OCI-LY7 (cell line): ENCODE data around the gene IFNGR1. TPM values are rescaled to one million over a fixed set of nuclear protein-coding genes. Genes with fewer than 3 reads are reported as not detected.

Experiments used
- BruUV-seq: library from RNA; stranded (reverse); fragments of 400-500 nt; replicated peaks from 2 replicates; lab custom pipeline; 2021; lab: Mats Ljungman, UMichigan
- CTCF ChIA-PET: fragments of 300-600 bp; sonication (Branson Sonifier 250); formaldehyde crosslinking; loops from one replicate; lab custom pipeline; 2022; ENCODE audit warnings: antibody characterized with exemption; ENCODE audit not compliant: unreplicated experiment; lab: Charles Lee
- POLR2A ChIA-PET: fragments of 300-600 bp; sonication (Branson Sonifier 250); formaldehyde crosslinking; loops from one replicate; lab custom pipeline; 2022; ENCODE audit warnings: antibody characterized with exemption; lab: Charles Lee
- DNase-seq: peaks from one replicate; pipeline ENCODE4 v3.0.0-alpha.2; 2015; ENCODE audit warnings: low spot score
- H2AFZ ChIP-seq: fragments of 200-600 bp; sonication (generic), shearing (Covaris generic); 2 replicates; pipeline ENCODE4 v1.6.1; 2014; ENCODE audit warnings: mild to moderate bottlenecking, antibody characterized with exemption, low read length, moderate library complexity
- H3K27ac ChIP-seq: fragments of 200-600 bp; sonication (generic); 2 replicates; pipeline ENCODE4 v1.5.1; 2014; ENCODE audit warnings: mixed run types, low read depth, mild to moderate bottlenecking, moderate library complexity, low read length, inconsistent platforms; ENCODE audit not compliant: poor library complexity, severe bottlenecking
- H3K36me3 ChIP-seq: fragments of 200-600 bp; sonication (generic); 2 replicates; pipeline ENCODE4 v1.6.1; 2014; ENCODE audit warnings: mild to moderate bottlenecking, antibody characterized with exemption, low read length, moderate library complexity, mixed read lengths; ENCODE audit not compliant: insufficient read depth
- H3K4me1 ChIP-seq: fragments of 200-600 bp; sonication (generic); 2 replicates; pipeline ENCODE4 v1.5.1; 2014; ENCODE audit warnings: mild to moderate bottlenecking, low read length; ENCODE audit not compliant: insufficient read depth, poor library complexity, severe bottlenecking
- H3K4me2 ChIP-seq: fragments of 200-600 bp; sonication (generic); 2 replicates; pipeline ENCODE4 v1.6.1; 2014; ENCODE audit warnings: mild to moderate bottlenecking, low read length
- H3K4me3 ChIP-seq: fragments of 200-600 bp; sonication (generic); 2 replicates; pipeline ENCODE4 v1.5.1; 2014; ENCODE audit warnings: mild to moderate bottlenecking, low read depth, low read length; ENCODE audit not compliant: poor library complexity, severe bottlenecking
- H3K79me2 ChIP-seq: fragments of 200-600 bp; sonication (generic); 2 replicates; pipeline ENCODE4 v1.6.1; 2016; ENCODE audit warnings: low read depth, mild to moderate bottlenecking, low read length, moderate library complexity, mixed read lengths; ENCODE audit not compliant: insufficient read depth
- H3K9me2 ChIP-seq: fragments of 200-600 bp; sonication (generic); 2 replicates; pipeline ENCODE4 v1.6.1; 2016; ENCODE audit warnings: mild to moderate bottlenecking, low read length, mixed read lengths; ENCODE audit not compliant: insufficient read depth
- H3K9me3 ChIP-seq: fragments of 200-600 bp; sonication (generic); 2 replicates; pipeline ENCODE4 v1.6.1; 2014; ENCODE audit warnings: mild to moderate bottlenecking, mixed run types, low read length, mixed read lengths
- H4K20me1 ChIP-seq: fragments of 200-600 bp; sonication (generic); 2 replicates; pipeline ENCODE4 v1.6.1; 2014; ENCODE audit warnings: mild to moderate bottlenecking, antibody characterized with exemption, low read length, moderate library complexity, mixed read lengths; ENCODE audit not compliant: insufficient read depth
- CTCF ChIP-seq: fragments of 200-600 bp; sonication (generic); conservative IDR thresholded peaks from 2 replicates; pipeline ENCODE4 v1.5.1; 2014; ENCODE audit warnings: mild to moderate bottlenecking, antibody characterized with exemption, low read length, moderate library complexity, mixed read lengths
- EZH2phosphoT487 ChIP-seq: fragments of 200-600 bp; sonication (generic); IDR thresholded peaks from 2 replicates; pipeline ENCODE4 v1.6.1; 2018; ENCODE audit warnings: low read depth, borderline replicate concordance, mild to moderate bottlenecking, mixed run types, antibody characterized with exemption, low read length, moderate library complexity, mixed read lengths
- intact Hi-C: fragments of 100-400 bp; cut with micrococcal nuclease; formaldehyde crosslinking; loops from one replicate; pipeline ENCODE4 v1.10.0; 2022; ENCODE audit not compliant: unreplicated experiment
- total RNA-seq, 2 experiments: library from RNA; depleted of rRNA in 1 of 2; stranded (reverse); fragments of >200 nt in 1 of 2; shearing (Covaris generic) in 1 of 2; gene quantifications; 2 replicates each; pipeline ENCODE4 v1.2.3, GENCODE V29; 2014 to 2022

IFNGR1 gene
- total RNA-seq, 2 experiments from 2014 or later, result 23.2 to 23.6 TPM

DNA sequence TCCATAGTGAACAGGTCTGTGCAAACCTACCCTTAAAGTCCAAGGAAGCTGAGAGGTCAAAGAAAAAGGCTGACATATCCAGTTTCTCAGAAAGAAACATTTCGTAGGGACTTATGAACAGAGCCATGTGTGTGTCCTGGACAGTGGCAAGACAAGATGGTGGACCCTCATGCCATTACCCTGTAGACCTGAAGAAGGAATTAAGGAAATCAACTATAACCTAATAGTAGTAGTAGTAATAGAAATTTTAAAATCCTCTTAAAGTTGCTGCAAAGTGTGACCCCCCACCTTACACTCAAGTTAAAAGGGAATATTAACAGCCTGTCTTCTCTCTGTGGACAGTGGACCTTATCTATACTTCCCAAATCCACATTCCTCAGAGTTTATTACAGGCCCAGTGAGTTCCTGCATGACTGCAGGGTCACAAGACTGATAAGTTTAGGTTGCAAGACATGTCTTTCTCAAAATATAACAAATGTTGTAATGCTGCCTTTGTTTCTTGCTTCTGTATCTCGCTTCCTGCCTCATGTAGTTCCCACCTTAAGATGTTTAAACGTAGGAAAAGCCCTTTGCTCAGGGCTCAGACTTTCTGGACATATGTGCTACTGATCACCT is 56.4 kb downstream of the IFNGR1 start:
- Histone ChIP-seq H2AFZ (no peak overlapping the region), H3K9me2 (no peaks in the 10 kb centered on the region), H3K4me2 (no peak overlapping the region), H3K27ac (no peak overlapping the region), H3K9me3 (peaks cover 29% of the 10 kb centered on the region), H3K4me3 (no peak overlapping the region), H3K36me3 (no peaks in the 10 kb centered on the region; the same call in 1 of the 2 replicates), H3K79me2 (no peaks in the 10 kb centered on the region), H4K20me1 (no peaks in the 10 kb centered on the region), H3K4me1 (peaks cover 15% of the 10 kb centered on the region)
- ChIA-PET CTCF (no interaction called here), POLR2A (interaction anchor here (1.2 kb wide), 1 partner anchor 13 kb away, joined by 3 read pairs; no protein-coding TSS in a partner anchor)
- BruUV-seq, result no TSS peak
- intact Hi-C loops, result no loop called here
- DNase-seq, result no peak
- TF ChIP-seq EZH2phosphoT487, result no peak

GRCh38 chr6:137161949-137162348 is 57.2 kb downstream of the IFNGR1 start:
- DNase-seq, result no peak
- BruUV-seq, result no TSS peak
- Histone ChIP-seq H3K4me3 (no peak overlapping the region), H2AFZ (no peak overlapping the region), H3K4me2 (no peak overlapping the region), H3K27ac (no peak overlapping the region), H3K36me3 (no peaks in the 10 kb centered on the region; the same call in 1 of the 2 replicates), H4K20me1 (no peaks in the 10 kb centered on the region), H3K9me3 (peaks cover 29% of the 10 kb centered on the region), H3K4me1 (peaks cover 15% of the 10 kb centered on the region), H3K9me2 (no peaks in the 10 kb centered on the region), H3K79me2 (no peaks in the 10 kb centered on the region)
- CTCF ChIA-PET, result interaction anchor here (0.5 to 1.3 kb wide), 2 partner anchors 10 to 31 kb away, joined by 3 to 5 read pairs; no protein-coding TSS in a partner anchor
- no peak for TF ChIP-seq CTCF
- no peak for TF ChIP-seq EZH2phosphoT487
- intact Hi-C loops, result no loop called here
- POLR2A ChIA-PET, result interaction anchor here (0.6 to 1.2 kb wide), 4 partner anchors 14 to 64 kb away, joined by 3 to 4 read pairs (median 3); no protein-coding TSS in a partner anchor

DNA sequence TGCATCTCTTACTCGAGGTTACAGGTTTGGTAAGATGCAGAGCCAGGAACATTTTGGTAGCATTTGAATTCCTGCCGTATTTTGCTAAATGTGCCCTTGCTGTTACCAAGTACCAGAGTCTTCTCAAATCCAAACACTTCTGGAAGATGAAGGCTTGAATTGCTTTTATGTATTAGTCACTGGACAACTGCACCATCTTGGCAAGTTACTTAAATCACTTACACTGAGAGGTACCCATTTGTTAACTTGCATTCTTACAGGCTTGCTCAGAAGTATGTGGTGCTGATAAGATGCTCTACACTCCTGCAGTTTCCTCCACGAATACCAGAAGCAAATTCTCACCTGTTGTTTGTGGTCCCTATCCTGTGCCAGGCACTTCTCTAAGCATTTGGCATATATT is 58.4 kb downstream of the IFNGR1 start:
- H2AFZ ChIP-seq, result no peak overlapping the region
- H3K36me3 ChIP-seq, result no peaks in the 10 kb centered on the region; the same call in 1 of the 2 replicates
- DNase-seq, result no peak
- H3K27ac ChIP-seq, result no peak overlapping the region
- H3K4me2 ChIP-seq, result no peak overlapping the region
- intact Hi-C loops, result no loop called here
- no peaks in the 10 kb centered on the region for H3K9me2 ChIP-seq
- H3K4me3 ChIP-seq, result no peak overlapping the region
- ChIA-PET CTCF (no interaction called here), POLR2A (interaction anchor here (0.9 to 1.0 kb wide), 2 partner anchors 63 to 71 kb away, joined by 4 read pairs; no protein-coding TSS in a partner anchor)
- peaks cover 29% of the 10 kb centered on the region for H3K9me3 ChIP-seq
- H3K79me2 ChIP-seq, result no peaks in the 10 kb centered on the region
- TF ChIP-seq CTCF (no peak), EZH2phosphoT487 (no peak)
- H4K20me1 ChIP-seq, result no peaks in the 10 kb centered on the region
- peaks cover 11% of the 10 kb centered on the region for H3K4me1 ChIP-seq
- BruUV-seq, result no TSS peak
